CD4-positive, alpha-beta T cell treated with Interleukin-12 subunit alpha and Interleukin-12 subunit beta, for 1 hour (primary cell): ENCODE measurements around the gene PARD6B.

Experiments
- DNase-seq: peaks from one replicate; pipeline ENCODE4 v3.0.0-alpha.2; 2020

Gene PARD6B

GRCh38 chr20:50724851-50725723 lies 6.3 kb upstream of the PARD6B start:
- no peak for DNase-seq

- DNase-seq, result no peak
These were observed 5.7 kb upstream of the PARD6B start for GRCh38 chr20:50725724-50726005.

- no peak for DNase-seq
These were observed 4.2 kb upstream of the PARD6B start for GRCh38 chr20:50726955-50727791.

GRCh38 chr20:50727792-50728485 lies 3.4 kb upstream of the PARD6B start:
- no peak for DNase-seq

GRCh38 chr20:50728486-50728980 lies 2.8 kb upstream of the PARD6B start:
- DNase-seq, result no peak

- no peak for DNase-seq
These were observed 2.2 kb upstream of the PARD6B start for GRCh38 chr20:50728981-50729874.

GRCh38 chr20:50729901-50730764 lies 1.2 kb upstream of the PARD6B start:
- no peak for DNase-seq

GRCh38 chr20:50730765-50731054 lies 670 bp upstream of the PARD6B start:
- DNase-seq, result no peak

- peak; percentile 3 for DNase-seq
These were observed 730 bp downstream of the PARD6B start for GRCh38 chr20:50731930-50732690.

- DNase-seq, result no peak
These were observed 2.4 kb downstream of the PARD6B start for GRCh38 chr20:50733644-50734349.

- DNase-seq, result no peak
These were observed 3.6 kb downstream of the PARD6B start for GRCh38 chr20:50734730-50735679.

- no peak for DNase-seq
These were observed 4.4 kb downstream of the PARD6B start for GRCh38 chr20:50735813-50736212.

GRCh38 chr20:50737352-50737751 lies 6.0 kb downstream of the PARD6B start:
- DNase-seq, result no peak

- DNase-seq, result no peak
These were observed 11.7 kb downstream of the PARD6B start for GRCh38 chr20:50743087-50743486.

- no peak for DNase-seq
These were observed 12.9 kb downstream of the PARD6B start for GRCh38 chr20:50744143-50744792.

GRCh38 chr20:50745634-50746137 lies 14.3 kb downstream of the PARD6B start:
- DNase-seq, result no peak

- DNase-seq, result no peak
These were observed 15.0 kb downstream of the PARD6B start for GRCh38 chr20:50746138-50746940.
